ENCODE measurements around the gene CETP.
A peak's percentile ranks its signal among the peaks of the same experiment; 100 is the strongest.
"Not testable (repeated sequence)": the region's sequence is repeated elsewhere in the genome, so short reads cannot be mapped to it uniquely, and the experiment has no call there.

CETP gene

DNA sequence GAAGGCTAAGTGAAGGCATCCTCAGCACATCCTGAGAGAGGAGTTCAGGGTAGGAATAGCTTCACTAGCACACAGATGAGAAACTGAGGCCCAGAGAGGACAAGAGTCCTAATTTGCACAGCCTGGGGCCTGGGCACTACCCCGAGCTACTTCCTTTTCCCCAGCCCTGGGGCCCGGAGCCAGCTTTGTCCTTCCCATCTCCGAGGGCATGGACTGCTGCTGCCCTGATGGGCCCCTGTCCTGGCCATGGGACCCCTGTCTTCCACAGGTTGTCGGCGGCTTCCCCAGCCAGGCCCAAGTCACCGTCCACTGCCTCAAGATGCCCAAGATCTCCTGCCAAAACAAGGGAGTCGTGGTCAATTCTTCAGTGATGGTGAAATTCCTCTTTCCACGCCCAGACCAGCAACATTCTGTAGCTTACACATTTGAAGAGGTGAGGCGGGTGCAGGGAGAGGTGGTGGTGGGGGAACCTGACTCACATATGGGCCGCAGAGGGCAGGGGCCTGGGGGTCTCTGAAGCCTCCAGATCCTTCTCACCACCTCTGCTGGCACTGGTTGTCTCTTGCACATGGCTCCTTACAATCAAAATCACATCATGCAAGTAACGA lies 16.2 kb downstream of the CETP start:
- no peak for DNase-seq (ENCODE audit: insufficient read length)
- no peak for TF ChIP-seq POLR2AphosphoS5 (IDR thresholded peaks at IDR 0.05; ENCODE audit: low read depth, low read length)
- TF ChIP-seq TAF1 (IDR thresholded peaks at IDR 0.05; ENCODE audit: borderline replicate concordance, low read depth, low read length): no peak
- TF ChIP-seq POLR2A (IDR thresholded peaks at IDR 0.05; ENCODE audit: low read depth, low read length): no peak
- no peak for FAIRE-seq

DNA sequence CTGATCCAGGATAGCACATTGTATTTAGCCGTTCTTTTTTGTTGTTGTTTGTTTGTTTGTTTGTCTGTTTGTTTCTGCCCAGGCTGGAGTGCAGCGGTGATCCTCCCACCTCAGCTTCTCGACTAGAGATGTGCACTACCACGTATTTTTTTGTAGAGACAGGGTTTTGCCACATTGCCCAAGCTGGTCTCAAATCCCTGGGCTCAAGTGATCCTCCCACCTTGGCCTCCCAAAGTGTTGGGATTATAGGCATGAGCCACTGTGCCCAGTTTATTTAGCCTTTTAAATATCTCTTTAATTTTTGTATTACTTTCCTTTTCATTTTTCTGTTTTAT lies 18.4 kb downstream of the CETP start:
- no peak for DNase-seq (ENCODE audit: insufficient read length)
- no peak for FAIRE-seq
- TF ChIP-seq POLR2A (IDR thresholded peaks at IDR 0.05; ENCODE audit: low read depth, low read length): no peak
- TF ChIP-seq TAF1 (IDR thresholded peaks at IDR 0.05; ENCODE audit: borderline replicate concordance, low read depth, low read length): no peak
- no peak for TF ChIP-seq POLR2AphosphoS5 (IDR thresholded peaks at IDR 0.05; ENCODE audit: low read depth, low read length)

DNA sequence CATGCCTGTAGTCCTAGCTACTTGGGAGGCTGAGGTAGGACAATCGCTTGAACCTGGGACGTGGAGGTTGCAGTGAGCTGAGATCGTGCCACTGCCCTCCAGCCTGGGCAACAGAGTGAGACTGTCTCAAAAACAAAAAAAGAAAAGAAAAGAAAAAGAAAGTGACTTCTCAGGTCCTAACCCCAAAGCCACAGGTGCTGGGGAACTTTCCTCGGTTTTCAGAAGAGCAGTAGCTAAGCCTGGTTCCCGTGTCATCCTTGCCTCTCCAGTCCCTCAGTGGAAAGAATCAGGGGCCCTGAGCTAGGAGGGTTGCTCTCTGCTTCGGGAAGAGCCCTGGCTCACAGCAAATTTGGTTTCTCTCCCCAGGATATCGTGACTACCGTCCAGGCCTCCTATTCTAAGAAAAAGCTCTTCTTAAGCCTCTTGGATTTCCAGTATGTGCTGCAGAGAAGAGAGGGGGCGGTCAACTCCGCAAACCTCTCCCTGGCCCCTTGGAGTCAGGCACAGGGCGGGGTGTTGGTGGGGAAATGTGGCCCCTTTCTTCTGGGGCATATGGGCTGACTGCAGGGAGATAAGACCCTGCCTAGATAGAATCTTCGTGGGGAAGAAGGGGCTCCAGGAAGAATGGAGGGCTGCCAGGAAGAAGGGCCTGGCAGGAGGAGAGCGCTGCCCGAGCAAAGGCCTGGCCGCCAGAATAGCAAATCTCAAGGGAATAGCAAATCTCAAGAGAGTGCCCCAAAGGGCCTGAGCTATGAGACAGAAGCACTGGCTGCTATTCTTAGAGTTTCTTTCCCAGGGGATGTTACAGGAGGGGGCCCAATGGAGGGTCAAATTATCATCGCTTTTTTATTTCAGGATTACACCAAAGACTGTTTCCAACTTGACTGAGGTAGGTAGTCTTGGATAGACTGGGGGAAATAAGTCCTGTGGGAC lies 19.3 kb downstream of the CETP start:
- TF ChIP-seq TAF1 (IDR thresholded peaks at IDR 0.05; ENCODE audit: borderline replicate concordance, low read depth, low read length) (no peak), POLR2AphosphoS5 (IDR thresholded peaks at IDR 0.05; ENCODE audit: low read depth, low read length) (no peak), POLR2A (IDR thresholded peaks at IDR 0.05; ENCODE audit: low read depth, low read length) (no peak)
- FAIRE-seq (no peak), DNase-seq (ENCODE audit: insufficient read length) (no peak)

DNA sequence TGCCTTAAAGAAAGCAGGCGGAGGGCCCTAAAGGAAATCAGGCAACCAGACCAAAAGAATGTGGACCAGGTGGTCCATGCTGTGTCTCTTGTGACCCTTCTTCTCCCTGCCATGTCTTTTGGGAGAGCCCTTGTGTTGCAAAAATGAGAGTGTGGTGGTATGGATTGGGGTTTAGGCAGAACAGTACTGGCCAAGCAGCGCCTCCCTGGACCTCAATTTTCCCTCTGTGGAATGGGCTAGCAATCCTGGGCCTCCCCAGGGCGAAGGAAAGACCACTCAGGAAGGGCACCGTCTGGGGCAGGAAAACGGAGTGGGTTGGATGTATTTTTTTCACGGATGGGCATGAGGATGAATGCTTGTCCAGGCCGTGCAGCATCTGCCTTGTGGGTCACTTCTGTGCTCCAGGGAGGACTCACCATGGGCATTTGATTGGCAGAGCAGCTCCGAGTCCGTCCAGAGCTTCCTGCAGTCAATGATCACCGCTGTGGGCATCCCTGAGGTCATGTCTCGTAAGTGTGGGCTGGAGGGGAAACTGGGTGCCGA lies 20.1 kb downstream of the CETP start:
- TF ChIP-seq POLR2A (IDR thresholded peaks at IDR 0.05; ENCODE audit: low read depth, low read length) (no peak), TAF1 (IDR thresholded peaks at IDR 0.05; ENCODE audit: borderline replicate concordance, low read depth, low read length) (no peak), POLR2AphosphoS5 (IDR thresholded peaks at IDR 0.05; ENCODE audit: low read depth, low read length) (no peak)
- FAIRE-seq: no peak
- DNase-seq (ENCODE audit: insufficient read length): no peak

GRCh38 chr16:56982695-56983094 lies 20.9 kb downstream of the CETP start:
- DNase-seq (ENCODE audit: insufficient read length) (no peak), FAIRE-seq (peak; percentile 58)
- no peak for TF ChIP-seq POLR2AphosphoS5 (IDR thresholded peaks at IDR 0.05; ENCODE audit: low read depth, low read length)
- TF ChIP-seq TAF1 (IDR thresholded peaks at IDR 0.05; ENCODE audit: borderline replicate concordance, low read depth, low read length): no peak
- no peak for TF ChIP-seq POLR2A (IDR thresholded peaks at IDR 0.05; ENCODE audit: low read depth, low read length)

GRCh38 chr16:56983211-56983751 lies 21.5 kb downstream of the CETP start:
- no peak for DNase-seq (ENCODE audit: insufficient read length)
- no peak for FAIRE-seq
- TF ChIP-seq POLR2A (IDR thresholded peaks at IDR 0.05; ENCODE audit: low read depth, low read length): no peak
- TF ChIP-seq POLR2AphosphoS5 (IDR thresholded peaks at IDR 0.05; ENCODE audit: low read depth, low read length): no peak
- no peak for TF ChIP-seq TAF1 (IDR thresholded peaks at IDR 0.05; ENCODE audit: borderline replicate concordance, low read depth, low read length)

DNA sequence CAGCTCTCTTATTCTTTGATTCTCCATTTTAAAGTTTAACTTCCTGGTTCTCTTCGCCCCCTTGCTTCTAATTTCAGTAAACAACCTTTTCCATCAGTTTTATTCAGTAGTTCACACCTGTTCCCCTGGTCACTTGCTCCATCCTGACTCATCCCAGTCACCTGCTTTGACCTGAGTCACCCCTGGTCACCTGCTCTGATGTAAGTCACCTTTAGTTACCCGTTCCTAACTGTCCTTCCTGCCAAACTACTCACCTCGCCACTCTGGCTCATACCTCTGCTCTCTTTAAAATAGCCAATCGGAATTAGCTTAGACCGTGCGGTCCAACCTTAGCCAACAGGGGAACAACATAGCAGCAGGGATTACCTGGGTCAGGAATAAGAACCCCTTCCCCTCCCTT lies 22.9 kb downstream of the CETP start:
- TF ChIP-seq POLR2A (IDR thresholded peaks at IDR 0.05; ENCODE audit: low read depth, low read length) (no peak), TAF1 (IDR thresholded peaks at IDR 0.05; ENCODE audit: borderline replicate concordance, low read depth, low read length) (no peak), POLR2AphosphoS5 (IDR thresholded peaks at IDR 0.05; ENCODE audit: low read depth, low read length) (no peak)
- DNase-seq (ENCODE audit: insufficient read length) (no peak), FAIRE-seq (no peak)

DNA sequence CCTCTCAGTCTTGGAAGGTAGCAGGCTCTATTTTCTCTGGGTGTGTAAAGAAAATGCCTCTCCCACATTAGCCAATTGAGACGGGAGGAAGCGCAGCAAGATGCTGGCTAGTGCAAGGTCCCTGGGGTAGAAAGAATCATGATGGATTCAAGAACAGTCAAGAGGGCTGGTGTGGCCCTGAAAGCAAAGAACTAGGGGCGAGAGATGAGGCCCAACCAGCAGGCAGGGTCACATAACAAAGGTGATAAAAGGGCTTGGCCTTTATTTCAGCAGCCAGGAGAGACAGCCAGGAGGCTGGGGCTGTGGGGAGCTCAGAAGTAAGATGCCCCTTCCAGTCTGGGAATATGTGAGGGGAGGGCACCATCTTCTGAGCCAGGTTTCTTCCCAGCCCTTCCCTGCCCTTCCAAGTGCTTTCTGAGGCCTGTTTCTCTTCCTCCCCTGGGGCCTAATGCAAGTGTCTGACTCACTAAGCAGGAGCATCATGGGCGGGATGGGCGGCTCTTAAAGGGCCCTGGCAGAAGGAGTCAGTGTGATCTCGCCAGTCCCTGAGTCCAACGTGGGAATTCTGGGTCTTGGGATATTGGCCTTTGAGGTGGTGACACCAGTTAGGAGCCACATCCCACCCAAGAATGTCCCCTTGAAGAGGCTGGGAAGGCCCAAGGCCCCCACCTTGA lies 23.7 kb downstream of the CETP start:
- no peak for FAIRE-seq
- DNase-seq (ENCODE audit: insufficient read length): no peak
- TF ChIP-seq POLR2A (IDR thresholded peaks at IDR 0.05; ENCODE audit: low read depth, low read length) (no peak), TAF1 (IDR thresholded peaks at IDR 0.05; ENCODE audit: borderline replicate concordance, low read depth, low read length) (no peak), POLR2AphosphoS5 (IDR thresholded peaks at IDR 0.05; ENCODE audit: low read depth, low read length) (no peak)

DNA sequence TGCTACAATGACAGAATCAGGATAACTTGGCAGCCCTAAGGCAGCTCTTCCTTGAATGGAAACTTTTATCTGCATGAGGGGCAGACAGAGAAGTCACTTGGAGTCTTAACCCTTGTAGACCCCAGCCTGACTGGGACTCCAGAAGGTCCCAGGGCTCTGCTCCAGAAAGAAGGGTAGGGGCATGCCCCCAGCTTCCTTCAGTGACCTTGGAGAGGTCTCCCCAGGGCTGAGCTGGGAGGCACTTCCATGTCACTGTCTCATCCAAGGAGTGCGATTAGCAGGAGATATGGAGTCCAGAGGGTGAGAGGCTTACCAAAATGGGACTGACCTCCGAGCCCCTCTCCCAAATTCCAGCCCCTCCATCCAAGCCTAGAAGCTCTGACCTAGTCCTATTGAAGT lies 24.2 kb downstream of the CETP start:
- no peak for FAIRE-seq
- DNase-seq (ENCODE audit: insufficient read length): no peak
- TF ChIP-seq TAF1 (IDR thresholded peaks at IDR 0.05; ENCODE audit: borderline replicate concordance, low read depth, low read length) (no peak), POLR2A (IDR thresholded peaks at IDR 0.05; ENCODE audit: low read depth, low read length) (no peak), POLR2AphosphoS5 (IDR thresholded peaks at IDR 0.05; ENCODE audit: low read depth, low read length) (no peak)

GRCh38 chr16:56986361-56986760 lies 24.6 kb downstream of the CETP start:
- FAIRE-seq: no peak
- no peak for TF ChIP-seq POLR2A (IDR thresholded peaks at IDR 0.05; ENCODE audit: low read depth, low read length)
- TF ChIP-seq TAF1 (IDR thresholded peaks at IDR 0.05; ENCODE audit: borderline replicate concordance, low read depth, low read length): no peak
- no peak for TF ChIP-seq POLR2AphosphoS5 (IDR thresholded peaks at IDR 0.05; ENCODE audit: low read depth, low read length)
- no peak for DNase-seq (ENCODE audit: insufficient read length)

DNA sequence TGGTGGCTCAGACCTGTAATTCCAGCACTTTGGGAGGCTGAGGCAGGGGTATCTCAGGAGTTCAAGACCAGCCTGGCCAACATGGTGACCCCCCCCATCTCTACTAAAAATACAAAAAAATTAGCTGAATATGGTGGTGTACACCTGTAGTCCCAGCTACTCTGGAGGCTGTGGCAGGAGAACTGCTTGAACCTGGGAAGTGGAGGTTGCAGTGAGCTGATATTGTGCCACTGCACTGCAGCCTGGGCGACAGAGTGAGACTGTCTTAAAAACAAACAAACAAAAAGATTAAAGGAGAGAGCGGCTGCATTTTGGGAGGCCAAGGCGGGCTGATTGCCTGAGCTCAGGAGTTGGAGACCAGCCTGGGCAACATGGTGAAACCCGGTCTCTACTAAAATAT lies 25.2 kb downstream of the CETP start:
- not testable (repeated sequence) for DNase-seq (ENCODE audit: insufficient read length); FAIRE-seq

All from GM12892 (cell line).